ENCODE measurements around the gene GIT2. TPM values are rescaled to one million over a fixed set of nuclear protein-coding genes. Genes with fewer than 3 reads are reported as not detected.

Gene GIT2
- total RNA-seq, 1 donor from 2014 or later, result 38.4 TPM

GRCh38 chr12:109959411-109960093 lies 36.6 kb downstream of the GIT2 start:
- Mint-ChIP-seq H3K4me1 (ENCODE audit: unreplicated experiment) (no peaks in the 10 kb centered on the region), H3K27ac (no peak overlapping the region), H3K27me3 (no peaks in the 10 kb centered on the region), H3K9me3 (no peaks in the 10 kb centered on the region), H3K4me3 (no peak overlapping the region), H3K36me3 (peaks cover 24% of the 10 kb centered on the region)
- TF ChIP-seq CTCF (conservative IDR thresholded peaks at IDR 0.05), result no peak
- DNase-seq (ENCODE audit: extremely low spot score, unreplicated experiment), result no peak

GRCh38 chr12:109958374-109958773 lies 37.8 kb downstream of the GIT2 start:
- H3K9me3 Mint-ChIP-seq, result no peaks in the 10 kb centered on the region
- no peak for DNase-seq (ENCODE audit: extremely low spot score, unreplicated experiment)
- no peaks in the 10 kb centered on the region for H3K4me1 Mint-ChIP-seq (ENCODE audit: unreplicated experiment)
- no peaks in the 10 kb centered on the region for H3K27me3 Mint-ChIP-seq
- no peak overlapping the region for H3K4me3 Mint-ChIP-seq
- no peak overlapping the region for H3K27ac Mint-ChIP-seq
- H3K36me3 Mint-ChIP-seq, result peaks cover 20% of the 10 kb centered on the region
- TF ChIP-seq CTCF (conservative IDR thresholded peaks at IDR 0.05), result no peak

GRCh38 chr12:109953656-109954055 lies 42.5 kb downstream of the GIT2 start:
- H3K27me3 Mint-ChIP-seq, result no peaks in the 10 kb centered on the region
- H3K9me3 Mint-ChIP-seq, result no peaks in the 10 kb centered on the region
- H3K27ac Mint-ChIP-seq, result no peak overlapping the region
- no peak for TF ChIP-seq CTCF (conservative IDR thresholded peaks at IDR 0.05)
- DNase-seq (ENCODE audit: extremely low spot score, unreplicated experiment), result no peak
- H3K4me3 Mint-ChIP-seq, result no peak overlapping the region
- peaks cover 12% of the 10 kb centered on the region for H3K4me1 Mint-ChIP-seq (ENCODE audit: unreplicated experiment)
- H3K36me3 Mint-ChIP-seq, result peaks cover 34% of the 10 kb centered on the region

GRCh38 chr12:109952873-109953272 lies 43.3 kb downstream of the GIT2 start:
- H3K27ac Mint-ChIP-seq, result no peak overlapping the region
- H3K9me3 Mint-ChIP-seq, result no peaks in the 10 kb centered on the region
- peaks cover 30% of the 10 kb centered on the region for H3K36me3 Mint-ChIP-seq
- TF ChIP-seq CTCF (conservative IDR thresholded peaks at IDR 0.05), result no peak
- no peak for DNase-seq (ENCODE audit: extremely low spot score, unreplicated experiment)
- no peaks in the 10 kb centered on the region for H3K27me3 Mint-ChIP-seq
- peaks cover 18% of the 10 kb centered on the region for H3K4me1 Mint-ChIP-seq (ENCODE audit: unreplicated experiment)
- no peak overlapping the region for H3K4me3 Mint-ChIP-seq

- no peak for TF ChIP-seq CTCF (conservative IDR thresholded peaks at IDR 0.05)
- H3K4me1 Mint-ChIP-seq (ENCODE audit: unreplicated experiment), result peaks cover 23% of the 10 kb centered on the region
- H3K9me3 Mint-ChIP-seq, result no peaks in the 10 kb centered on the region
- H3K27me3 Mint-ChIP-seq, result no peaks in the 10 kb centered on the region
- no peak overlapping the region for H3K27ac Mint-ChIP-seq
- DNase-seq (ENCODE audit: extremely low spot score, unreplicated experiment), result no peak
- no peak overlapping the region for H3K4me3 Mint-ChIP-seq
- H3K36me3 Mint-ChIP-seq, result peaks cover 30% of the 10 kb centered on the region
Observed at GRCh38 chr12:109952160-109952858, 43.9 kb downstream of the GIT2 start.

Measured in type B pancreatic cell (in vitro differentiated cells).